Brain microvascular endothelial cell (primary cell): ENCODE measurements around the gene SLC38A10.

Experiments used
- DNase-seq: peaks from one replicate; pipeline ENCODE4 v3.0.0-alpha.2; 2020
- H3K27ac ChIP-seq: fragments of 250-450 bp; sonication (Bioruptor Pico); 2 replicates; pipeline ENCODE4 v1.5.1; 2020; ENCODE audit warnings: mild to moderate bottlenecking, moderate library complexity
- H3K27me3 ChIP-seq: fragments of 250-450 bp; sonication (Bioruptor Pico); replicated peaks from 2 replicates; pipeline ENCODE4 v1.5.1; 2020; ENCODE audit warnings: mild to moderate bottlenecking
- H3K36me3 ChIP-seq: fragments of 250-450 bp; sonication (Bioruptor Pico); replicated peaks from 2 replicates; pipeline ENCODE4 v1.5.1; 2020; ENCODE audit warnings: mild to moderate bottlenecking
- H3K4me3 ChIP-seq: 2 replicates; pipeline ENCODE4 v1.5.1; 2011; ENCODE audit warnings: low read depth, mild to moderate bottlenecking, control low read depth, low read length, moderate library complexity
- in situ Hi-C: cut with HindIII; loops from 2 replicates; pipeline ENCODE4 v1.10.0; 2017; ENCODE audit warnings: low sequenced_read_pairs, low pct_ligation_motif_present
- TF ChIP-seq, protein P1 (sequence below): IDR thresholded peaks from 2 replicates; pipeline ENCODE4 v1.5.1; 2011; ENCODE audit warnings: low read depth, mild to moderate bottlenecking, moderate library complexity, low read length, control low read depth, inconsistent platforms; ENCODE audit errors: missing control alignments

SLC38A10 gene

DNA sequence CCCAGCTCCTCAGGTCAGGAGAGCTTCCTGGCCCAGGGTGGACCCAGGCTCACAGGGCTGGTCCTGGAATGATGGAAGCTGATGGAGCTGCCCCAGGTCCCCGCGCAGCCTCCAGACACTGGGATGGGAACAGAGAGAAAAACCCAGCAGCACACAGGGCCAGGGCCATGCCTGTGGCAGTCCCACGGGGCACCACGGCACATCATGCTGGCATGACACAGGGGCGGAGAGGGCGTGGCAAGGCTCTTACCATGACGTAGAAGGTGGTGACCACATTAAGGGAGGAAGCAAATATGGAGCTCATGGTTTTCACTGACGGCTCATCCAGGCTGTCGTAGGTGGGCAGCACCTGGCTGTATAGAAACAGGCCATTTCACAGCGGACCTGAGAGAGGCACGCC lies 18.3 kb downstream of the SLC38A10 start:
- Histone ChIP-seq H3K4me3 (no peak overlapping the region), H3K27me3 (no peaks in the 10 kb centered on the region), H3K27ac (no peak overlapping the region), H3K36me3 (peaks cover 48% of the 10 kb centered on the region)
- in situ Hi-C loops, result no loop called here
- no peak for DNase-seq
- TF ChIP-seq, protein P1, sequence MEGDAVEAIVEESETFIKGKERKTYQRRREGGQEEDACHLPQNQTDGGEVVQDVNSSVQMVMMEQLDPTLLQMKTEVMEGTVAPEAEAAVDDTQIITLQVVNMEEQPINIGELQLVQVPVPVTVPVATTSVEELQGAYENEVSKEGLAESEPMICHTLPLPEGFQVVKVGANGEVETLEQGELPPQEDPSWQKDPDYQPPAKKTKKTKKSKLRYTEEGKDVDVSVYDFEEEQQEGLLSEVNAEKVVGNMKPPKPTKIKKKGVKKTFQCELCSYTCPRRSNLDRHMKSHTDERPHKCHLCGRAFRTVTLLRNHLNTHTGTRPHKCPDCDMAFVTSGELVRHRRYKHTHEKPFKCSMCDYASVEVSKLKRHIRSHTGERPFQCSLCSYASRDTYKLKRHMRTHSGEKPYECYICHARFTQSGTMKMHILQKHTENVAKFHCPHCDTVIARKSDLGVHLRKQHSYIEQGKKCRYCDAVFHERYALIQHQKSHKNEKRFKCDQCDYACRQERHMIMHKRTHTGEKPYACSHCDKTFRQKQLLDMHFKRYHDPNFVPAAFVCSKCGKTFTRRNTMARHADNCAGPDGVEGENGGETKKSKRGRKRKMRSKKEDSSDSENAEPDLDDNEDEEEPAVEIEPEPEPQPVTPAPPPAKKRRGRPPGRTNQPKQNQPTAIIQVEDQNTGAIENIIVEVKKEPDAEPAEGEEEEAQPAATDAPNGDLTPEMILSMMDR, result no peak

GRCh38 chr17:81274471-81274855 lies 20.6 kb downstream of the SLC38A10 start:
- H3K27ac ChIP-seq, result no peak overlapping the region
- H3K27me3 ChIP-seq, result no peaks in the 10 kb centered on the region
- DNase-seq, result no peak
- peaks cover 44% of the 10 kb centered on the region for H3K36me3 ChIP-seq
- in situ Hi-C loops, result no loop called here
- TF ChIP-seq, protein P1, result no peak
- H3K4me3 ChIP-seq, result no peak overlapping the region

- no peak for DNase-seq
- Histone ChIP-seq H3K27me3 (no peaks in the 10 kb centered on the region), H3K4me3 (no peak overlapping the region), H3K36me3 (peaks cover 45% of the 10 kb centered on the region), H3K27ac (no peak overlapping the region)
- in situ Hi-C loops, result no loop called here
- TF ChIP-seq, protein P1, result no peak
Observed at GRCh38 chr17:81273698-81274470, 21.2 kb downstream of the SLC38A10 start.

DNA sequence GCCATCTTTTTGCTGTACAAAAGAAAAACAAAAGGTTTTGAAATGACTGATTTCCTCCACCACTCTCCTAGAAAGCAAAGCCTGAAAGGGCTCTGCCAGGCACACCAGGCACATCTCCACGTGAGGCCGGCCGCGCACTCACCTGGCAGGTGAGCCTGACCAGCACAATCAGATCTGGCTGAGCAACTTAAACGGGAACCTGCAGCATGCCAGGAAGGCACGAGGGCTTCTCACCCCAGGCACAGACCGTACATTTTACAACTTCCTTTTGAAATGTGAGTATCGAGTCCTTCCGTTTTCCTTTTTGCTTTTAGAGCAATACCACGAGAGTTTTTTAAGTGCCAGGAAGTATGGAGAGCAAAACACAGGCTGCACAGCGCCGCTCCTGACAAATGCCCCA lies 22.5 kb downstream of the SLC38A10 start:
- Histone ChIP-seq H3K36me3 (peaks cover 45% of the 10 kb centered on the region), H3K27ac (no peak overlapping the region), H3K4me3 (no peak overlapping the region), H3K27me3 (no peaks in the 10 kb centered on the region)
- DNase-seq, result no peak
- TF ChIP-seq, protein P1, result no peak
- in situ Hi-C loops, result no loop called here

GRCh38 chr17:81271226-81271625 lies 23.9 kb downstream of the SLC38A10 start:
- in situ Hi-C loops, result no loop called here
- H3K27me3 ChIP-seq, result no peaks in the 10 kb centered on the region
- no peak overlapping the region for H3K4me3 ChIP-seq
- H3K27ac ChIP-seq, result no peak overlapping the region
- DNase-seq, result no peak
- peaks cover 38% of the 10 kb centered on the region for H3K36me3 ChIP-seq
- TF ChIP-seq, protein P1, result no peak

GRCh38 chr17:81270279-81270678 lies 24.8 kb downstream of the SLC38A10 start:
- in situ Hi-C loops, result no loop called here
- no peak overlapping the region for H3K27ac ChIP-seq
- no peak for DNase-seq
- H3K27me3 ChIP-seq, result no peaks in the 10 kb centered on the region
- TF ChIP-seq, protein P1, result no peak
- H3K36me3 ChIP-seq, result peaks cover 40% of the 10 kb centered on the region
- no peak overlapping the region for H3K4me3 ChIP-seq
